H1 (cell line): Measurements from ENCODE around the gene STK32C. TPM values are rescaled to one million over a fixed set of nuclear protein-coding genes. Genes with fewer than 3 reads are reported as not detected.

Source experiments
- CTCF ChIA-PET: fragments of 300-600 bp; sonication (Branson Sonifier 250); formaldehyde crosslinking; loops from one replicate; lab custom pipeline; 2021; ENCODE audit not compliant: partially characterized antibody; lab: Charles Lee
- POLR2A ChIA-PET: fragments of 300-600 bp; sonication (Branson Sonifier 250); formaldehyde crosslinking; loops from one replicate; lab custom pipeline; 2021; ENCODE audit warnings: inconsistent platforms; ENCODE audit not compliant: partially characterized antibody; lab: Charles Lee
- DNase-seq, 2 experiments: peaks; one replicate each; pipeline versions ENCODE4 v3.0.0 to v3.0.0-alpha.2; 2010 to 2022; ENCODE audit warnings: low spot score in 2 of 2, low read depth in 1 of 2, mixed read lengths in 1 of 2
- FAIRE-seq: peaks from 2 replicates; lab custom pipeline; 2011; peaks lifted over from hg19 to GRCh38; lab: Jason Lieb, UNC
- H2AFZ ChIP-seq: 2 replicates; pipeline ENCODE4 v1.8.1; 2012; ENCODE audit warnings: low read length, inconsistent platforms
- H2AK5ac ChIP-seq: 2 replicates; pipeline ENCODE4 v1.6.1; 2013; ENCODE audit warnings: low read depth, low read length
- H2BK120ac ChIP-seq: replicated peaks from 2 replicates; pipeline ENCODE3; 2013; ENCODE audit warnings: low read depth, low read length, inconsistent platforms
- H2BK12ac ChIP-seq: 2 replicates; pipeline ENCODE4 v1.6.1; 2013; ENCODE audit warnings: low read depth, low read length
- H2BK15ac ChIP-seq: 2 replicates; pipeline ENCODE4 v1.6.1; 2013; ENCODE audit warnings: low read length
- H2BK20ac ChIP-seq: 2 replicates; pipeline ENCODE4 v1.6.1; 2013; ENCODE audit warnings: low read length
- H2BK5ac ChIP-seq: 2 replicates; pipeline ENCODE4 v1.6.1; 2013; ENCODE audit warnings: low read depth, low read length
- H3K14ac ChIP-seq: 2 replicates; pipeline ENCODE4 v1.6.1; 2013; ENCODE audit warnings: inconsistent platforms; ENCODE audit not compliant: insufficient read length
- H3K18ac ChIP-seq: 2 replicates; pipeline ENCODE4 v1.6.1; 2013; ENCODE audit warnings: low read length; ENCODE audit errors: extremely low read depth
- H3K23ac ChIP-seq: 2 replicates; pipeline ENCODE4 v1.6.1; 2013; ENCODE audit warnings: inconsistent platforms; ENCODE audit not compliant: insufficient read length
- H3K23me2 ChIP-seq: 2 replicates; pipeline ENCODE4 v1.6.1; 2013; ENCODE audit warnings: low read depth, low read length
- H3K27ac ChIP-seq: 2 replicates; pipeline ENCODE4 v1.6.1; 2011; ENCODE audit warnings: low read depth, low read length, inconsistent platforms
- H3K27me3 ChIP-seq, 4 experiments: replicated peaks in 1 of 4; 1 replicate in 1 of 4; 2 replicates in 3 of 4; pipeline versions ENCODE4 v1.6.1 to v1.8.1; 2011 to 2013; ENCODE audit warnings: low read length in 3 of 4, mild to moderate bottlenecking in 3 of 4, inconsistent platforms in 2 of 4, mixed read lengths in 2 of 4, moderate library complexity in 1 of 4; ENCODE audit not compliant: control insufficient read depth in 3 of 4, insufficient read depth in 3 of 4; ENCODE audit errors: extremely low read depth in 1 of 4
- H3K36me3 ChIP-seq, 4 experiments: 2 replicates each; pipeline versions ENCODE4 v1.6.1 to v1.8.1; 2011 to 2013; ENCODE audit warnings: mild to moderate bottlenecking in 4 of 4, low read length in 3 of 4, moderate library complexity in 2 of 4, control low read depth in 1 of 4, inconsistent platforms in 1 of 4; ENCODE audit not compliant: insufficient read depth in 4 of 4, control insufficient read depth in 2 of 4
- H3K4ac ChIP-seq: replicated peaks from 2 replicates; pipeline ENCODE3; 2013; ENCODE audit warnings: low read length, low read depth, mixed read lengths, inconsistent platforms; ENCODE audit not compliant: insufficient read length
- H3K4me1 ChIP-seq, 4 experiments: replicated peaks in 1 of 4; 1 replicate in 1 of 4; 2 replicates in 3 of 4; pipeline versions ENCODE4 v1.6.1 to v1.8.1; 2011 to 2013; ENCODE audit warnings: low read length in 3 of 4, inconsistent platforms in 2 of 4, mixed read lengths in 1 of 4; ENCODE audit not compliant: insufficient read depth in 4 of 4, control insufficient read depth in 3 of 4
- H3K4me2 ChIP-seq, 2 experiments: 2 replicates each; pipeline versions ENCODE4 v1.6.1 to v1.8.1; 2011 to 2013; ENCODE audit warnings: low read depth in 2 of 2, low read length in 2 of 2, control low read depth in 1 of 2, inconsistent platforms in 1 of 2, mild to moderate bottlenecking in 1 of 2; ENCODE audit not compliant: insufficient read depth in 1 of 2
- H3K4me3 ChIP-seq, 4 experiments: fragments of 200-600, 300-600 bp in 1 of 4; sonication (generic), shearing (Covaris generic), sonication (Bioruptor Twin) in 1 of 4; 2 replicates each; pipeline versions ENCODE4 v1.5.1 to v1.8.1; 2011 to 2016; ENCODE audit warnings: low read length in 4 of 4, low read depth in 3 of 4, control low read depth in 2 of 4, inconsistent platforms in 2 of 4, mild to moderate bottlenecking in 2 of 4, mixed read lengths in 1 of 4, moderate library complexity in 1 of 4; ENCODE audit not compliant: insufficient read depth in 2 of 4; ENCODE audit errors: extremely low read depth in 1 of 4
- H3K56ac ChIP-seq: replicated peaks from 2 replicates; pipeline ENCODE3; 2013; ENCODE audit warnings: low read depth, mild to moderate bottlenecking, mixed read lengths, low read length, inconsistent platforms; ENCODE audit not compliant: insufficient read length
- H3K79me1 ChIP-seq: 2 replicates; pipeline ENCODE4 v1.6.1; 2013; ENCODE audit warnings: low read depth, low read length, control low read depth
- H3K79me2 ChIP-seq, 2 experiments: 2 replicates each; pipeline versions ENCODE4 v1.6.1 to v1.8.1; 2012 to 2013; ENCODE audit warnings: low read length in 2 of 2, mild to moderate bottlenecking in 2 of 2, inconsistent platforms in 1 of 2; ENCODE audit not compliant: insufficient read depth in 2 of 2, control insufficient read depth in 1 of 2
- H3K9ac ChIP-seq, 4 experiments: replicated peaks in 1 of 4; 1 replicate in 1 of 4; 2 replicates in 3 of 4; pipeline versions ENCODE4 v1.6.1 to v1.8.1; 2011 to 2013; ENCODE audit warnings: low read depth in 3 of 4, low read length in 3 of 4, control low read depth in 2 of 4, mild to moderate bottlenecking in 2 of 4, moderate library complexity in 2 of 4, inconsistent platforms in 1 of 4; ENCODE audit errors: extremely low read depth in 1 of 4
- H3K9me3 ChIP-seq, 2 experiments: 2 replicates each; pipeline versions ENCODE4 v1.6.1 to v1.8.1; 2012 to 2013; ENCODE audit warnings: mild to moderate bottlenecking in 2 of 2, moderate library complexity in 2 of 2, control low read depth in 1 of 2, inconsistent platforms in 1 of 2, low read depth in 1 of 2, low read length in 1 of 2, mixed read lengths in 1 of 2; ENCODE audit not compliant: insufficient read depth in 2 of 2
- H4K20me1 ChIP-seq, 2 experiments: replicated peaks in 1 of 2; 2 replicates each; pipeline versions ENCODE3 to v1.8.1; 2011 to 2013; ENCODE audit warnings: inconsistent platforms in 2 of 2, low read length in 2 of 2, mild to moderate bottlenecking in 1 of 2; ENCODE audit not compliant: insufficient read depth in 2 of 2, control insufficient read depth in 1 of 2
- H4K5ac ChIP-seq: 2 replicates; pipeline ENCODE4 v1.6.1; 2013; ENCODE audit warnings: low read length, low read depth, mixed read lengths, inconsistent platforms; ENCODE audit not compliant: insufficient read length
- H4K8ac ChIP-seq: 2 replicates; pipeline ENCODE4 v1.8.0; 2013; ENCODE audit warnings: mild to moderate bottlenecking, moderate library complexity, low read length, inconsistent platforms; ENCODE audit not compliant: insufficient read depth; ENCODE audit errors: extremely low read depth
- H4K91ac ChIP-seq: replicated peaks from 2 replicates; pipeline ENCODE3; 2013; ENCODE audit warnings: low read length, mixed read lengths, inconsistent platforms; ENCODE audit not compliant: insufficient read length
- MAX ChIP-seq: IDR thresholded peaks from 2 replicates; pipeline ENCODE4 v1.6.1; 2012; ENCODE audit warnings: inconsistent platforms
- SIX5 ChIP-seq: IDR thresholded peaks from 2 replicates; pipeline ENCODE4 v1.6.1; 2011; ENCODE audit warnings: mild to moderate bottlenecking, low read depth, low read length
- SRF ChIP-seq: IDR thresholded peaks from 2 replicates; pipeline ENCODE4 v1.6.1; 2011; ENCODE audit warnings: mild to moderate bottlenecking, low read depth, low read length, moderate library complexity
- WGBS, 2 experiments: shearing (Covaris generic) in 1 of 2; methylation state at CpG; one replicate each; pipeline versions ENCODE4 v1.1.6 to v1.1.7; 2013 to 2015; ENCODE audit warnings: low lambda C conversion rate in 2 of 2, mixed read lengths in 2 of 2, inconsistent platforms in 1 of 2, low coverage in 1 of 2, missing lambda C conversion rate in 1 of 2; ENCODE audit not compliant: insufficient replicate concordance in 2 of 2, insufficient coverage in 1 of 2, insufficient read length in 1 of 2; ENCODE audit errors: extremely low coverage in 1 of 2, missing lambda C conversion rate in 1 of 2; 5-methylcytosine and 5-hydroxymethylcytosine counted together
- polyA plus RNA-seq, 7 experiments: library from polyadenylated mRNA; depleted of rRNA in 3 of 7; stranded (reverse) in 5 of 7; unstranded in 2 of 7; fragments of >200 nt in 5 of 7; fragments of 200-250 nt in 2 of 7; gene quantifications; 1 replicate in 5 of 7; 2 replicates in 1 of 7; 4 replicates in 1 of 7; pipeline versions ENCODE4 v1.2.1 to v1.2.3, GENCODE V29; 2011 to 2013; ENCODE audit warnings: missing spikeins in 2 of 7, mixed read lengths in 2 of 7
- total RNA-seq: library from RNA; stranded (reverse); fragmentation: NEBNext Ultra II Directional; extraction: Animal tissue kit (Norgen Biotek cat#: 25700); gene quantifications from 2 replicates; pipeline ENCODE4 v1.2.1, GENCODE V29; 2021

The STK32C gene
- total and polyA plus RNA-seq, 2 of the 8 experiments (the other 6 are each of a cell fraction or from before 2014, with no cell fraction given) = 10.6 to 15.6 TPM

- no peak overlapping the region for H3K9ac ChIP-seq
- CTCF ChIA-PET = interaction anchor here (0.7 to 3.8 kb wide), 6 partner anchors 8 to 416 kb away, joined by 3 to 16 read pairs (median 4); no protein-coding TSS in a partner anchor
- no peak overlapping the region for H2BK15ac ChIP-seq
- no peak for TF ChIP-seq MAX
- no peak for TF ChIP-seq SIX5
- no peak for TF ChIP-seq SRF
- no peaks in the 10 kb centered on the region for H3K79me1 ChIP-seq
- no peaks in the 10 kb centered on the region for H3K27me3 ChIP-seq
- H3K4me1 ChIP-seq = peaks cover 0 to 3% (median 2%) of the 10 kb centered on the region in 4 experiments; a peak in 4 of 7 replicates
- no peak overlapping the region for H2BK12ac ChIP-seq
- no peak overlapping the region for H2AK5ac ChIP-seq
- H4K20me1 ChIP-seq = peaks cover 0 to 2% of the 10 kb centered on the region in 2 experiments
- H3K18ac ChIP-seq = no peak overlapping the region
- 92% methylated on average over 8 of the region's 8 CpGs; no CpG with 5 or more reads in 1 of the 2 experiments for WGBS, 2 experiments
- no peaks in the 10 kb centered on the region for H3K36me3 ChIP-seq
- no peak overlapping the region for H4K8ac ChIP-seq
- POLR2A ChIA-PET = no interaction called here
- H3K4ac ChIP-seq = no peak overlapping the region
- DNase-seq (no peak), FAIRE-seq (no peak)
- no peaks in the 10 kb centered on the region for H3K9me3 ChIP-seq
- no peak overlapping the region for H2AFZ ChIP-seq
- H3K79me2 ChIP-seq = no peaks in the 10 kb centered on the region
- H3K23ac ChIP-seq = no peak overlapping the region
- no peak overlapping the region for H3K56ac ChIP-seq
- no peak overlapping the region for H4K91ac ChIP-seq
- H4K5ac ChIP-seq = no peak overlapping the region
- no peak overlapping the region for H3K14ac ChIP-seq
- no peak overlapping the region for H3K27ac ChIP-seq
- no peak overlapping the region for H2BK120ac ChIP-seq
- H3K4me3 ChIP-seq = no peak overlapping the region
- no peak overlapping the region for H2BK20ac ChIP-seq
- no peaks in the 10 kb centered on the region for H3K23me2 ChIP-seq
- no peak overlapping the region for H3K4me2 ChIP-seq
- no peak overlapping the region; the same call in 1 of the 2 replicates for H2BK5ac ChIP-seq
Observed at GRCh38 chr10:132225849-132226205, 81.9 kb downstream of the STK32C start.
